Sigmoid colon (tissue), 4 donors: Measurements from ENCODE around the gene NHLH1.

Experiments used
- EP300 ChIP-seq, 4 donors: sonication (generic); formaldehyde crosslinking; IDR thresholded peaks; one replicate each; pipeline ENCODE4 v1.6.1; 2017; ENCODE audit warnings: antibody characterized with exemption in 4 of 4
- POLR2A ChIP-seq, 2 donors: fragments of 450-650 bp; IDR thresholded peaks; one replicate each; pipeline ENCODE4 v1.6.1; 2016; ENCODE audit warnings: antibody characterized with exemption in 2 of 2, mild to moderate bottlenecking in 2 of 2, moderate library complexity in 2 of 2
- POLR2AphosphoS5 ChIP-seq, 4 donors: sonication (generic); formaldehyde crosslinking; IDR thresholded peaks; one replicate each; pipeline ENCODE4 v1.6.1; 2017; ENCODE audit warnings: antibody characterized with exemption in 4 of 4
- TF ChIP-seq, protein P1 (sequence below), 4 experiments: fragments of 450-650 bp in 3 of 4; fragments of 200-600 bp in 1 of 4; IDR thresholded peaks; one replicate each; pipeline ENCODE4 v1.5.1; 2016 to 2019; ENCODE audit warnings: antibody characterized with exemption in 4 of 4, mild to moderate bottlenecking in 3 of 4, moderate library complexity in 2 of 4

DNA sequence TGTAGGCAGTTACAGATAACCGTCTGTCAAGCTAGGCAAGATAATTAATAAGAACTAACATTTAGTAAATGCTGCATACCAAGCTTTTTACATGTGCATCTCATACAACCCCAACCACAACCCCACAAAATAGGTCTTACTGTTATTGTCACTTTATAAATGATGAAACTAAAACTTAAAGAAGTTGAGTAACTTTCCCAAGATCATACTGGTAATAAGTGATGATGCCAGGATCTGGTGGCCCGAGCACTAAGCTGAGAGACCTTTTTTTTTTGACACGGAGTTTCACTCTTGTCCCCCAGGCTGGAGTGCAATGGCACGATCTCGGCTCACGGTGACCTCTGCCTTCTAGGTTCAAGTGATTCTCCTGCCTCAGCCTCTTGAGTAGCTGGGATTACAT lies 21.9 kb upstream of the NHLH1 start:
- TF ChIP-seq, protein P1, sequence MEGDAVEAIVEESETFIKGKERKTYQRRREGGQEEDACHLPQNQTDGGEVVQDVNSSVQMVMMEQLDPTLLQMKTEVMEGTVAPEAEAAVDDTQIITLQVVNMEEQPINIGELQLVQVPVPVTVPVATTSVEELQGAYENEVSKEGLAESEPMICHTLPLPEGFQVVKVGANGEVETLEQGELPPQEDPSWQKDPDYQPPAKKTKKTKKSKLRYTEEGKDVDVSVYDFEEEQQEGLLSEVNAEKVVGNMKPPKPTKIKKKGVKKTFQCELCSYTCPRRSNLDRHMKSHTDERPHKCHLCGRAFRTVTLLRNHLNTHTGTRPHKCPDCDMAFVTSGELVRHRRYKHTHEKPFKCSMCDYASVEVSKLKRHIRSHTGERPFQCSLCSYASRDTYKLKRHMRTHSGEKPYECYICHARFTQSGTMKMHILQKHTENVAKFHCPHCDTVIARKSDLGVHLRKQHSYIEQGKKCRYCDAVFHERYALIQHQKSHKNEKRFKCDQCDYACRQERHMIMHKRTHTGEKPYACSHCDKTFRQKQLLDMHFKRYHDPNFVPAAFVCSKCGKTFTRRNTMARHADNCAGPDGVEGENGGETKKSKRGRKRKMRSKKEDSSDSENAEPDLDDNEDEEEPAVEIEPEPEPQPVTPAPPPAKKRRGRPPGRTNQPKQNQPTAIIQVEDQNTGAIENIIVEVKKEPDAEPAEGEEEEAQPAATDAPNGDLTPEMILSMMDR (IDR thresholded peaks at IDR 0.05) = no peak
- TF ChIP-seq POLR2AphosphoS5 (IDR thresholded peaks at IDR 0.05) (no peak), EP300 (IDR thresholded peaks at IDR 0.05) (no peak), POLR2A (IDR thresholded peaks at IDR 0.05) (no peak)
